Naive thymus-derived CD4-positive, alpha-beta T cell (primary cell): ENCODE measurements around the gene NTHL1. TPM values are rescaled to one million over a fixed set of nuclear protein-coding genes. Genes with fewer than 3 reads are reported as not detected.
"Not testable (repeated sequence)": the region's sequence is repeated elsewhere in the genome, so short reads cannot be mapped to it uniquely, and the experiment has no call there.

Experiments used
- ATAC-seq: fragments of 150-1000 bp; cut with Tn5 transposase; 2 replicates; pipeline ENCODE4 v1.10.0; 2021; ENCODE audit warnings: mild to moderate bottlenecking, moderate library complexity
- CTCF ChIA-PET: fragments of 350-600 bp; sonication (Branson Sonifier 250); formaldehyde crosslinking; loops from one replicate; lab custom pipeline; 2021; ENCODE audit warnings: antibody characterized with exemption; lab: Charles Lee
- POLR2A ChIA-PET: fragments of 350-600 bp; sonication (Branson Sonifier 250); formaldehyde crosslinking; loops from one replicate; lab custom pipeline; 2021; ENCODE audit warnings: antibody characterized with exemption, inconsistent platforms; lab: Charles Lee
- DNase-seq, 9 donors: peaks; one replicate each; pipeline versions ENCODE4 v3.0.0 to v3.0.0-alpha.2; 2020 to 2022; ENCODE audit warnings: mixed read lengths in 1 of 9
- H3K27ac ChIP-seq: one replicate; pipeline ENCODE4 v1.7.0; 2013; ENCODE audit warnings: mild to moderate bottlenecking, low read depth, low read length, moderate library complexity
- H3K27me3 ChIP-seq, 2 donors: one replicate each; pipeline ENCODE4 v1.7.0; 2013; ENCODE audit warnings: low read length in 2 of 2, mild to moderate bottlenecking in 2 of 2, moderate library complexity in 2 of 2; ENCODE audit not compliant: control insufficient read depth in 2 of 2, insufficient read depth in 2 of 2
- H3K36me3 ChIP-seq, 3 experiments: 1 replicate in 2 of 3; 2 replicates in 1 of 3; pipeline ENCODE4 v1.7.0; 2013; ENCODE audit warnings: low read length in 3 of 3, mild to moderate bottlenecking in 3 of 3, moderate library complexity in 1 of 3; ENCODE audit not compliant: insufficient read depth in 3 of 3, control insufficient read depth in 2 of 3
- H3K4me1 ChIP-seq, 2 donors: one replicate each; pipeline ENCODE4 v1.7.0; 2013; ENCODE audit warnings: low read length in 2 of 2, mild to moderate bottlenecking in 2 of 2, moderate library complexity in 1 of 2; ENCODE audit not compliant: control insufficient read depth in 2 of 2, insufficient read depth in 2 of 2
- H3K4me3 ChIP-seq: 2 replicates; pipeline ENCODE4 v1.7.0; 2013; ENCODE audit warnings: mild to moderate bottlenecking, low read length
- H3K9me3 ChIP-seq, 3 experiments: 1 replicate in 2 of 3; 2 replicates in 1 of 3; pipeline ENCODE4 v1.7.0; 2013; ENCODE audit warnings: low read length in 3 of 3; ENCODE audit not compliant: control insufficient read depth in 2 of 3
- H3K27ac Mint-ChIP-seq, 9 donors: one replicate each; pipeline ENCODE4 v1.8.0; 2020 to 2022; ENCODE audit warnings: mixed read lengths in 9 of 9, mild to moderate bottlenecking in 8 of 9, moderate library complexity in 5 of 9, inconsistent platforms in 2 of 9
- H3K27me3 Mint-ChIP-seq, 5 donors: one replicate each; pipeline ENCODE4 v1.8.0; 2021 to 2022; ENCODE audit warnings: mixed read lengths in 5 of 5, mild to moderate bottlenecking in 1 of 5
- H3K36me3 Mint-ChIP-seq, 5 donors: one replicate each; pipeline ENCODE4 v1.8.0; 2020 to 2022; ENCODE audit warnings: mixed read lengths in 5 of 5, mild to moderate bottlenecking in 3 of 5, inconsistent platforms in 1 of 5
- H3K4me1 Mint-ChIP-seq, 7 donors: one replicate each; pipeline ENCODE4 v1.8.0; 2020 to 2022; ENCODE audit warnings: mixed read lengths in 7 of 7, mild to moderate bottlenecking in 3 of 7, inconsistent platforms in 1 of 7
- H3K4me3 Mint-ChIP-seq, 10 donors: one replicate each; pipeline ENCODE4 v1.8.0; 2020 to 2022; ENCODE audit warnings: mild to moderate bottlenecking in 10 of 10, mixed read lengths in 10 of 10, moderate library complexity in 6 of 10, inconsistent platforms in 2 of 10
- H3K9me3 Mint-ChIP-seq, 11 donors: one replicate each; pipeline ENCODE4 v1.8.0; 2020 to 2022; ENCODE audit warnings: mixed read lengths in 11 of 11, mild to moderate bottlenecking in 4 of 11, inconsistent platforms in 1 of 11, moderate library complexity in 1 of 11
- intact Hi-C, 2 donors: fragments of 100-400 bp; cut with micrococcal nuclease; formaldehyde crosslinking; loops; one replicate each; pipeline ENCODE4 v1.15.1; 2023
- polyA plus RNA-seq, 2 donors: library from polyadenylated mRNA; unstranded; fragments of 300-500 nt; fragmentation: Illumina TruSeq; gene quantifications; one replicate each; pipeline ENCODE4 v1.2.3, GENCODE V29; 2021
- total RNA-seq, 6 experiments: library from RNA in 5 of 6; stranded (reverse) in 5 of 6; gene quantifications; 1 replicate in 5 of 6; 2 replicates in 1 of 6; pipeline ENCODE4 v1.2.3 and lab custom pipeline; 2021 to 2026

The NTHL1 gene
- total and polyA plus RNA-seq, 7 experiments from 2014 or later, result 4.4 to 27.0 (median 9.4) TPM

GRCh38 chr16:2035431-2036199 lies 12.0 kb downstream of the NTHL1 start:
- Mint-ChIP-seq H3K36me3 (no peaks in the 10 kb centered on the region), H3K27me3 (no peaks in the 10 kb centered on the region), H3K4me1 (peaks cover 0 to 4% (median 0%) of the 10 kb centered on the region in 7 donors), H3K4me3 (no peak overlapping the region), H3K9me3 (peaks cover 0 to 1% (median 0%) of the 10 kb centered on the region in 11 donors), H3K27ac (no peak overlapping the region)
- H3K27me3 ChIP-seq, result no peaks in the 10 kb centered on the region
- ChIA-PET POLR2A (no interaction called here), CTCF (interaction anchor here (0.5 kb wide), 1 partner anchor 11 kb away, joined by 3 read pairs; no protein-coding TSS in a partner anchor)
- intact Hi-C loops, result no loop called here
- no peak overlapping the region for H3K4me3 ChIP-seq
- H3K27ac ChIP-seq, result no peak overlapping the region
- H3K9me3 ChIP-seq, result no peaks in the 10 kb centered on the region
- no peaks in the 10 kb centered on the region for H3K4me1 ChIP-seq
- H3K36me3 ChIP-seq, result peaks cover 0 to 4% (median 0%) of the 10 kb centered on the region in 3 experiments
- no peak for ATAC-seq
- no peak for DNase-seq

- H3K9me3 ChIP-seq, result no peaks in the 10 kb centered on the region
- intact Hi-C loops, result no loop called here
- no peaks in the 10 kb centered on the region for H3K36me3 Mint-ChIP-seq
- CTCF ChIA-PET, result no interaction called here
- H3K4me3 ChIP-seq, result no peak overlapping the region
- ATAC-seq, result no peak
- H3K4me1 ChIP-seq, result no peaks in the 10 kb centered on the region
- peaks cover 0 to 4% (median 0%) of the 10 kb centered on the region in 7 donors for H3K4me1 Mint-ChIP-seq
- no peak overlapping the region for H3K27ac ChIP-seq
- no peak overlapping the region for H3K27ac Mint-ChIP-seq
- POLR2A ChIA-PET, result no interaction called here
- peaks cover 0 to 3% (median 0%) of the 10 kb centered on the region in 3 experiments for H3K36me3 ChIP-seq
- H3K9me3 Mint-ChIP-seq, result peaks cover 0 to 1% (median 0%) of the 10 kb centered on the region in 11 donors
- no peaks in the 10 kb centered on the region for H3K27me3 ChIP-seq
- H3K27me3 Mint-ChIP-seq, result no peaks in the 10 kb centered on the region
- no peak for DNase-seq
- H3K4me3 Mint-ChIP-seq, result no peak overlapping the region
These were observed 12.8 kb downstream of the NTHL1 start for GRCh38 chr16:2034696-2035430.

GRCh38 chr16:2033909-2034695 lies 13.5 kb downstream of the NTHL1 start:
- H3K4me3 Mint-ChIP-seq, result peak overlapping the region in 1 of 10 donors; percentile 4
- DNase-seq, POLR2A ChIA-PET, H3K4me3 ChIP-seq, H3K36me3 Mint-ChIP-seq, H3K36me3 ChIP-seq, H3K27me3 Mint-ChIP-seq, H3K27ac ChIP-seq, H3K4me1 ChIP-seq, H3K9me3 Mint-ChIP-seq, H3K27me3 ChIP-seq, intact Hi-C loops, ATAC-seq, CTCF ChIA-PET, H3K9me3 ChIP-seq, H3K4me1 Mint-ChIP-seq: not testable (repeated sequence)
- H3K27ac Mint-ChIP-seq, result peak overlapping the region in 1 of 9 donors; percentile 57

- intact Hi-C loops, result no loop called here
- peaks cover 0 to 1% (median 0%) of the 10 kb centered on the region in 11 donors for H3K9me3 Mint-ChIP-seq
- H3K9me3 ChIP-seq, result no peaks in the 10 kb centered on the region
- DNase-seq (no peak), ATAC-seq (peak; percentile 57)
- H3K36me3 Mint-ChIP-seq, result no peaks in the 10 kb centered on the region
- no peak overlapping the region for H3K4me3 ChIP-seq
- CTCF ChIA-PET, result no interaction called here
- H3K27ac Mint-ChIP-seq, result peak overlapping the region in 1 of 9 donors; percentile 57
- no peak overlapping the region for H3K27ac ChIP-seq
- H3K36me3 ChIP-seq, result no peaks in the 10 kb centered on the region
- H3K27me3 Mint-ChIP-seq, result peaks cover 0 to 6% (median 0%) of the 10 kb centered on the region in 5 donors
- no peaks in the 10 kb centered on the region for H3K27me3 ChIP-seq
- POLR2A ChIA-PET, result interaction anchor here (1.6 kb wide), 1 partner anchor 107 kb away, joined by 4 read pairs; no protein-coding TSS in a partner anchor
- H3K4me1 Mint-ChIP-seq, result peaks cover 0 to 9% (median 0%) of the 10 kb centered on the region in 7 donors
- H3K4me1 ChIP-seq, result no peaks in the 10 kb centered on the region
- peak overlapping the region in 1 of 10 donors; percentile 28 for H3K4me3 Mint-ChIP-seq
These were observed 14.4 kb downstream of the NTHL1 start for GRCh38 chr16:2033057-2033908.

DNA sequence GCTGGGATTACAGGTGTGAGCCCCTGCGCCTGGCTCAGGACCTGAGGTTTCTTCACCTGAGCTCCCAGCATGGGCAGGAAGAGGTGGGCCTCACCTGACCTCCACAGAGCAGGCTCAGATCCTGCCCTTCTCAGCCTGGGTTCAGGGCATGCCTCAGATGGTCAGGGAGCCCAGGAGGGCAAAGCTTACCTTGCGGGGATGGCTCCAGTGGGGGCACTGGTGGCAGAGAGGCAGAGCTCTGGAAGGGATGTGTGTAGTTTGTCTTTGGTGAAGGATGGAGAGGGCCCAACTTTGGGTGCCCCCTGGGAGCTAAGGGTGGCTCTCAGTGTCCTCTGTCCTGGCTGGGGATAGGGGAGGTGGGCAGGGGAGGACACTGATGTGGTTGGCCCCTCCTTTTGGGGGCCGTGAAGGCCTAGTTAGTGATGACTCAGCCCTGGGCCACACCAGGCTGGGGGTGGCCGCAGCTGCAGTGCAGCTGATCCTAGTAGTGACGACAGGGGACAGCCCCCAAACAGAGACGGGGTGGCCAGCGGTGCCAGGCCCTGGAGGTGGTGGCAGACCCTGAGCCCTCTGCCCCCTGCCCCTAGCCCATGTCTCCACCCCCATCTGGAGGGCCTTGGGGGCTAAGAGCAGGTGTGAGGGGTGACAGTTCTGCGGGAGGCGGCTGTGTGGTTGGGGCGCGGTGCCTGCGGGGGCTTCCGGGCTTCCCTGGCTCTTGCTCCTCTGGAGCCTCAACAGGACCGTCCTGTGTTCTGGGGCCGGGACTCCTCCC lies 15.2 kb downstream of the NTHL1 start:
- H3K27ac ChIP-seq, result no peak overlapping the region
- H3K4me1 ChIP-seq, result no peaks in the 10 kb centered on the region
- H3K27me3 Mint-ChIP-seq, result peaks cover 0 to 14% (median 0%) of the 10 kb centered on the region in 5 donors
- H3K4me3 Mint-ChIP-seq, result no peak overlapping the region
- DNase-seq (no peak), ATAC-seq (peak; percentile 27)
- POLR2A ChIA-PET, result interaction anchor here (1.6 kb wide), 1 partner anchor 108 kb away, joined by 4 read pairs; no protein-coding TSS in a partner anchor
- H3K9me3 Mint-ChIP-seq, result no peaks in the 10 kb centered on the region
- no peaks in the 10 kb centered on the region for H3K9me3 ChIP-seq
- CTCF ChIA-PET, result no interaction called here
- H3K27ac Mint-ChIP-seq, result no peak overlapping the region
- H3K4me1 Mint-ChIP-seq, result peaks cover 0 to 9% (median 3%) of the 10 kb centered on the region in 7 donors
- no peaks in the 10 kb centered on the region for H3K27me3 ChIP-seq
- intact Hi-C loops, result no loop called here
- H3K36me3 Mint-ChIP-seq, result no peaks in the 10 kb centered on the region
- no peaks in the 10 kb centered on the region for H3K36me3 ChIP-seq
- H3K4me3 ChIP-seq, result no peak overlapping the region
